ENCODE data around the gene DYNC2H1.

DYNC2H1 gene

GRCh38 chr11:103147627-103148026 is 38.4 kb downstream of the DYNC2H1 start:
- DNase-seq: no peak

GRCh38 chr11:103157542-103157941 is 48.3 kb downstream of the DYNC2H1 start:
- DNase-seq: no peak

- no peak for DNase-seq
These were observed 55.0 kb downstream of the DYNC2H1 start for GRCh38 chr11:103164093-103164796.

GRCh38 chr11:103167166-103167565 is 57.9 kb downstream of the DYNC2H1 start:
- DNase-seq: no peak

- peak; percentile 59 for DNase-seq
These were observed 61.6 kb downstream of the DYNC2H1 start for GRCh38 chr11:103170865-103171264.

GRCh38 chr11:103175461-103176129 is 66.4 kb downstream of the DYNC2H1 start:
- DNase-seq: no peak

GRCh38 chr11:103183981-103184611 is 74.9 kb downstream of the DYNC2H1 start:
- no peak for DNase-seq

GRCh38 chr11:103202048-103202651 is 92.9 kb downstream of the DYNC2H1 start:
- DNase-seq: peak; percentile 53

- DNase-seq: no peak
These were observed 101.3 kb downstream of the DYNC2H1 start for GRCh38 chr11:103210543-103210942.

- DNase-seq: no peak
These were observed 106.6 kb downstream of the DYNC2H1 start for GRCh38 chr11:103215812-103216211.

GRCh38 chr11:103220133-103220532 is 110.9 kb downstream of the DYNC2H1 start:
- no peak for DNase-seq

GRCh38 chr11:103222806-103223205 is 113.6 kb downstream of the DYNC2H1 start:
- DNase-seq: no peak

- DNase-seq: no peak
These were observed 119.6 kb downstream of the DYNC2H1 start for GRCh38 chr11:103228807-103229206.

- peak; percentile 39 for DNase-seq
These were observed 125.7 kb downstream of the DYNC2H1 start for GRCh38 chr11:103234974-103235373.

GRCh38 chr11:103241574-103241973 is 132.3 kb downstream of the DYNC2H1 start:
- no peak for DNase-seq

- no peak for DNase-seq
These were observed 144.9 kb downstream of the DYNC2H1 start for GRCh38 chr11:103254123-103254522.

- DNase-seq: peak; percentile 34
These were observed 148.1 kb downstream of the DYNC2H1 start for GRCh38 chr11:103257360-103257759.

GRCh38 chr11:103266167-103266831 is 157.1 kb downstream of the DYNC2H1 start:
- DNase-seq: no peak

GRCh38 chr11:103272876-103273275 is 163.7 kb downstream of the DYNC2H1 start:
- DNase-seq: no peak

- DNase-seq: no peak
These were observed 164.8 kb downstream of the DYNC2H1 start for GRCh38 chr11:103274025-103274424.

- peak; percentile 1 for DNase-seq
These were observed 170.6 kb downstream of the DYNC2H1 start for GRCh38 chr11:103279821-103280220.

- peak; percentile 22 for DNase-seq
These were observed 172.1 kb downstream of the DYNC2H1 start for GRCh38 chr11:103281301-103281700.

GRCh38 chr11:103284260-103284659 is 175.0 kb downstream of the DYNC2H1 start:
- no peak for DNase-seq
